NCI-H82 treated with DMSO at 0.1 percent for 48 hours (cell line): ENCODE results near the gene UBE2G2.

ENCODE experiments used
- DNase-seq: peaks from one replicate; lab custom pipeline; 2025; ENCODE audit not compliant: unreplicated experiment; lab: John Stamatoyannopoulos, UW

UBE2G2 gene

GRCh38 chr21:44792702-44793591 is 8.7 kb downstream of the UBE2G2 start:
- DNase-seq, result no peak

- DNase-seq, result no peak
Observed at GRCh38 chr21:44791993-44792392, 9.6 kb downstream of the UBE2G2 start.

DNA sequence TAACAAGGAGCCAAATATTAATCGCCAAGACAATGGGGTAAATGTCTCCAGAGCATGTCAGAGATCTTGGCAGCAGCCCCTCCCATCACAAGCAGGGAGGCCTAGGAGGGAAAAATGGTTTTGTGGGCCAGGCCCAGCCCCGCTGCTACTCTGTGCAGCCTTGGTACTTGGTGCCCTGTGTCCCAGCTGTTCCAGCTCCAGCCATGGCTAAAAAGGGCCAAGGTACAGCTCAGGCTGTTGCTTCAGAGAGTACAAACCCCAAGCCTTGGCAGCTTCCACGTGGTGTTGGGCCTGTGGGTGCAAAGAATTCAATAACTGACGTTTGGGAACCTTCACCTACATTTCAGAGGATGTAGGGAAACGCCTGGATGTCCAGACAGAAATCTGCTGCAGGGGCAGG is 10.4 kb downstream of the UBE2G2 start:
- no peak for DNase-seq

DNA sequence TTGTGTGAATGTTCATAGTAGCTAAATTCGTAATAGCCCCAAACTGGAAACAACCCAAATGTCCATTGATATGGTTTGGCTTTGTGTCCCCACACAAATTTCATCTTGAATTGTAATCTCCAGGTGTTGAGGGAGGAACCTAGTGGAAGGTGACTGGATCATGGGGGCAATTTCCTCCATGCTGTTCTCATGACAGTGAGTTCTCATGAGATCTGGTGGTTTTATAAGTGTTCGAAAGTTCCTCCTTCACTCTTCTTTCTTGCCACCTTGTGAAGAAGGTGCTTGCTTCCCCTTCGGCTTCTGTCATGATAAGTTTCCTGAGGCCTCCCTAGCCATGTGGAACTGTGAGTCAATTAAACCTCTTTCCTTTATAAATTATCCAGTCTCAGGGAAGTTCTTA is 11.3 kb downstream of the UBE2G2 start:
- DNase-seq, result no peak

- DNase-seq, result no peak
Observed at GRCh38 chr21:44789880-44790279, 11.7 kb downstream of the UBE2G2 start.

DNA sequence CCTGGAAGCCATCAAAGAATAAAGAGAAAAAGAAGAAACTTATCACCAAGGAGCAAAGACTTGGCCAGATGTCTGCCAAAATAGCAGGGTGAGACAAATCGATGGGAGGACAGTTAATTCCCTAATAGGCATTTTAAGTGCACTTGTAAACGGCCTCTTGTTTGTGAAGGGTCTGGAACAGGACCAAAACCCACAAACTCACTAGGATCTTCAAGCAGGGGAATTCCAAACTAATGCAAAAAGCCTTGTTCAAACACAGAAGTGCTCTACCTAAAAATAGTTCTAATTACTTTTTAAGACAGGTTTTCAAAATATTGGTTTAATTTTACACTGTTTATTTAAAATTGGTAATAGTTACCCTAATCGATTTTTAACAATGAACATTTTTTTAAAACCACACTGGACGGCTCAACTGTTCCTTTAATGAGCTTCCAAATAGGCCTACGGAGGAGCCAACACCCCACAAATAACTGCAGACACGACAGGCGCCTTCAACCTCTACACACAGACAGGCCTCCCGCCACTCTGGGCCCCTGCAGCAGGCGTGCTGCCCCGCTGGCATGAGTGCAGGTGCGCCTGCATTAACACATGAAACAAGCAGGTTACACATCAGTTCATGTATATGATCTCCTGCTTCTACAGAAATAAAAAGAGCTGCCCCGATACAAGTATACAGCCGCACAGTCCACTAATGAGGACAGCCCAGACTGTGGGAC is 15.8 kb downstream of the UBE2G2 start:
- no peak for DNase-seq

DNA sequence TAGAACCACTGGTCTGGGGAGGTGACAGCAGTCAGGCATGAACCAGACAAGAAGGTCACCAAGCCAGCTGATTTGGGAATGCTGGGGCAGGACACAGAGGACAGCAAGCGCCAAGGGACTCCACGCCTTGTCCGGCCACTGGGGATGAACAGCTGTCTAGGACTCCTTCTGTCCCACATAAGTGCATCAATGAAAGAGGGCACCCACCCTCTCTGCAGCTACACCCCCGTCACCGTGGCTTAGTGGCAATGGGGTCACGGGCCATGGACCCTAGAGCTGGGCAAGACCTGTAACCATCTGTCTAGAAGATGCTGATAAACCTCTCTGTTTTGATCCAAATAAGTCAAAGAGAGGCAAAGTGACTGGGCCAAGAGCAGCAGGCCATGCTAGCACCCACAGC is 16.8 kb downstream of the UBE2G2 start:
- no peak for DNase-seq

GRCh38 chr21:44783020-44783696 is 18.5 kb downstream of the UBE2G2 start:
- no peak for DNase-seq

- DNase-seq, result no peak
Observed at GRCh38 chr21:44780767-44781459, 20.7 kb downstream of the UBE2G2 start.

DNA sequence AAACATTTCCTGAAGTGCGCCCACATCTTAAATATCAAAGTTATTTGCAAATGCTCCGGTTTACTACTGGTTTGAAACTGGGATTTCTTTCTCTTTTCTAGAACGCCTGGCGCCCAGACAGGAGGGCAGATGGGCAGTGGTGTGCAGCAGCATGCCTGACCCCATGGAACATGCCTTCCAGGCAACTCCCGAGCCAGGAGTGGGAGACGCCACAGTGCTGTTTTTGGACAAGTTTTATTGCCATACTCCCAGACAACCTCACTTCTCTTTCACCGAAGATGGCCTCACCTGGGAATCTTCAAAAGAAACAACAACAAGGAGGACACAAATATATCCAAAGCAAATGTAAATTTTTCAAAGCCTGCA is 21.5 kb downstream of the UBE2G2 start:
- DNase-seq, result no peak

GRCh38 chr21:44779417-44780136 is 22.0 kb downstream of the UBE2G2 start:
- DNase-seq, result no peak

- DNase-seq, result no peak
Observed at GRCh38 chr21:44778983-44779382, 22.6 kb downstream of the UBE2G2 start.

- DNase-seq, result no peak
Observed at GRCh38 chr21:44778499-44778911, 23.1 kb downstream of the UBE2G2 start.

DNA sequence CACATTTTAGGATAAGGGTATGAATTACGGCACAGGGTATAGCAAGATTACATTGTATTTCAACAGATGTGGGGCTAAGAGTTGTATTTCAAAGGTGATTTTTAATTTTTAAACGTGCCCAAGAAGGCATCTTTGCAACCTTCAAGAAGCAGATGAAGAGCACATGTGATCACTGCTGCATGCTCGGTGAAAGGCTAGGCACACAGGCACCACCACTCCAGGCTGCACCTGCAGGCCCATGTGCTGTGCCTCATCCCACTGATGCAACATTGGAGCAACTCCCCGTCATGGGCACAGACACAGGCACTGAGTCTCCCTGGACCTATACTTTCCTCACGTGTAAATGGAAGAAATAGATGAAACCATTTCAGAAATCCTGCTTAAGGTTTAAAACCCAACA is 23.5 kb downstream of the UBE2G2 start:
- no peak for DNase-seq

DNA sequence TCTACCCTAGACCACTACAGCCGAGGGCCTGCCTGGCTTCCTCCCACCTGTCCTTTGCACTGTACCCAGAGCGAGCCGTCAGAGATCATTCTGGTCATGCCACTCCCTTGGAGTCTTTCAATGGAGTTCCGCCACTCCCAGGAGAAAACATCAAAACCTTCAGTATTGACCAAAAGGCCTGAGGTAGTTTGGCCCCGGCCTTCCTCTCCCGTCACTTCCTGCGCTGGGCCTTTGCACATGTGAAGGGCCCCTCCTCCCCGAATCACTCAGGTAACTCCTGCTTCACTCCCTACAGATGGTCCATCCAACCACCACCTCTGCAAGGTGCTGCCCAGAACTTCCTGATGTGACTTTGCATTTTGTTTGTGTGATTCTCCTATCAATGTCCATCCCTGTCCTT is 26.6 kb downstream of the UBE2G2 start:
- no peak for DNase-seq

GRCh38 chr21:44773291-44773932 is 28.2 kb downstream of the UBE2G2 start:
- no peak for DNase-seq

- DNase-seq, result no peak
Observed at GRCh38 chr21:44771896-44772525, 29.6 kb downstream of the UBE2G2 start.

GRCh38 chr21:44767834-44768831 is 33.5 kb downstream of the UBE2G2 start:
- DNase-seq, result no peak
